Subcutaneous abdominal adipose tissue (tissue), 5 donors: ENCODE data around the gene MEIOB.
"Not testable (repeated sequence)": the region's sequence is repeated elsewhere in the genome, so short reads cannot be mapped to it uniquely, and the experiment has no call there.

ENCODE experiments used
- H3K27ac ChIP-seq: one replicate; pipeline ENCODE4 v1.7.0; 2013; ENCODE audit warnings: low read depth, mild to moderate bottlenecking, inconsistent platforms, low read length, moderate library complexity
- H3K27me3 ChIP-seq, 5 donors: one replicate each; pipeline ENCODE4 v1.7.0; 2013; ENCODE audit warnings: low read length in 5 of 5, inconsistent platforms in 1 of 5; ENCODE audit not compliant: control insufficient read depth in 5 of 5, insufficient read depth in 4 of 5
- H3K36me3 ChIP-seq, 5 donors: one replicate each; pipeline ENCODE4 v1.7.0; 2013; ENCODE audit warnings: low read length in 5 of 5; ENCODE audit not compliant: control insufficient read depth in 5 of 5, insufficient read depth in 5 of 5
- H3K4me1 ChIP-seq, 5 donors: one replicate each; pipeline ENCODE4 v1.7.0; 2013; ENCODE audit warnings: low read length in 5 of 5, mild to moderate bottlenecking in 3 of 5, moderate library complexity in 1 of 5; ENCODE audit not compliant: control insufficient read depth in 5 of 5, insufficient read depth in 5 of 5
- H3K4me3 ChIP-seq, 5 donors: one replicate each; pipeline ENCODE4 v1.7.0; 2013; ENCODE audit warnings: low read length in 5 of 5, low read depth in 1 of 5
- H3K9ac ChIP-seq, 5 donors: one replicate each; pipeline ENCODE4 v1.7.0; 2013; ENCODE audit warnings: low read length in 5 of 5, mild to moderate bottlenecking in 4 of 5, moderate library complexity in 3 of 5
- H3K9me3 ChIP-seq, 5 donors: one replicate each; pipeline ENCODE4 v1.7.0; 2013; ENCODE audit warnings: low read length in 5 of 5; ENCODE audit not compliant: control insufficient read depth in 5 of 5
- donor health status: healthy.
- donor health status: healthy.
- donor health status: healthy.
- donor health status: healthy.
- donor health status: healthy.

Gene MEIOB

GRCh38 chr16:1907226-1907860 lies 35.4 kb upstream of the MEIOB start:
- no peak overlapping the region for H3K27ac ChIP-seq
- H3K4me1 ChIP-seq: peaks cover 0 to 4% (median 3%) of the 10 kb centered on the region in 5 donors
- H3K9me3 ChIP-seq: no peaks in the 10 kb centered on the region
- H3K9ac ChIP-seq: no peak overlapping the region
- peaks cover 30 to 58% (median 40%) of the 10 kb centered on the region in 5 donors for H3K27me3 ChIP-seq
- H3K4me3 ChIP-seq: no peak overlapping the region
- H3K36me3 ChIP-seq: no peaks in the 10 kb centered on the region

GRCh38 chr16:1906846-1907165 lies 34.8 kb upstream of the MEIOB start:
- peaks cover 30 to 58% (median 40%) of the 10 kb centered on the region in 5 donors for H3K27me3 ChIP-seq
- no peak overlapping the region for H3K4me3 ChIP-seq
- no peak overlapping the region for H3K27ac ChIP-seq
- H3K36me3 ChIP-seq: no peaks in the 10 kb centered on the region
- H3K9me3 ChIP-seq: no peaks in the 10 kb centered on the region
- H3K9ac ChIP-seq: no peak overlapping the region
- peaks cover 0 to 4% (median 3%) of the 10 kb centered on the region in 5 donors for H3K4me1 ChIP-seq

GRCh38 chr16:1906055-1906845 lies 34.3 kb upstream of the MEIOB start:
- Histone ChIP-seq H3K27me3 (peaks cover 30 to 58% (median 40%) of the 10 kb centered on the region in 5 donors), H3K4me3 (no peak overlapping the region), H3K4me1 (peaks cover 0 to 4% (median 3%) of the 10 kb centered on the region in 5 donors), H3K9ac (no peak overlapping the region), H3K9me3 (no peaks in the 10 kb centered on the region), H3K36me3 (no peaks in the 10 kb centered on the region), H3K27ac (no peak overlapping the region)

GRCh38 chr16:1903845-1904840 lies 32.2 kb upstream of the MEIOB start:
- H3K4me3 ChIP-seq: no peak overlapping the region
- no peak overlapping the region for H3K9ac ChIP-seq
- H3K9me3 ChIP-seq: no peaks in the 10 kb centered on the region
- H3K27me3 ChIP-seq: peaks cover 29 to 50% (median 32%) of the 10 kb centered on the region in 5 donors
- H3K36me3 ChIP-seq: no peaks in the 10 kb centered on the region
- no peak overlapping the region for H3K27ac ChIP-seq
- H3K4me1 ChIP-seq: no peaks in the 10 kb centered on the region

- Histone ChIP-seq H3K27me3 (peaks cover 21 to 40% (median 24%) of the 10 kb centered on the region in 5 donors), H3K4me1 (no peaks in the 10 kb centered on the region), H3K27ac (no peak overlapping the region), H3K9ac (no peak overlapping the region), H3K36me3 (no peaks in the 10 kb centered on the region), H3K9me3 (no peaks in the 10 kb centered on the region), H3K4me3 (no peak overlapping the region)
Observed at GRCh38 chr16:1903220-1903574, 31.2 kb upstream of the MEIOB start.

- H3K36me3 ChIP-seq: no peaks in the 10 kb centered on the region
- no peak overlapping the region for H3K9ac ChIP-seq
- H3K4me3 ChIP-seq: no peak overlapping the region
- H3K4me1 ChIP-seq: no peaks in the 10 kb centered on the region
- H3K27ac ChIP-seq: no peak overlapping the region
- H3K27me3 ChIP-seq: peaks cover 16 to 35% (median 22%) of the 10 kb centered on the region in 5 donors
- no peaks in the 10 kb centered on the region for H3K9me3 ChIP-seq
Observed at GRCh38 chr16:1902547-1903219, 30.7 kb upstream of the MEIOB start.

- H3K4me3 ChIP-seq: no peak overlapping the region
- no peak overlapping the region for H3K27ac ChIP-seq
- no peaks in the 10 kb centered on the region for H3K4me1 ChIP-seq
- H3K9me3 ChIP-seq: no peaks in the 10 kb centered on the region
- no peak overlapping the region for H3K9ac ChIP-seq
- H3K27me3 ChIP-seq: peaks cover 7 to 18% (median 18%) of the 10 kb centered on the region in 5 donors
- no peaks in the 10 kb centered on the region for H3K36me3 ChIP-seq
Observed at GRCh38 chr16:1900452-1900774, 28.4 kb upstream of the MEIOB start.

GRCh38 chr16:1899641-1900451 lies 27.9 kb upstream of the MEIOB start:
- Histone ChIP-seq H3K27ac (no peak overlapping the region), H3K9ac (no peak overlapping the region), H3K9me3 (no peaks in the 10 kb centered on the region), H3K36me3 (no peaks in the 10 kb centered on the region), H3K27me3 (peaks cover 7 to 18% (median 17%) of the 10 kb centered on the region in 5 donors), H3K4me3 (no peak overlapping the region), H3K4me1 (no peaks in the 10 kb centered on the region)

GRCh38 chr16:1897692-1898091 lies 25.7 kb upstream of the MEIOB start:
- peaks cover 0 to 12% (median 6%) of the 10 kb centered on the region in 5 donors for H3K27me3 ChIP-seq
- not testable (repeated sequence) for H3K27ac ChIP-seq, H3K4me3 ChIP-seq, H3K9ac ChIP-seq, H3K36me3 ChIP-seq, H3K9me3 ChIP-seq, H3K4me1 ChIP-seq
